Thyroid gland (tissue), 4 donors: ENCODE results near the gene LAD1. TPM values are rescaled to one million over a fixed set of nuclear protein-coding genes. Genes with fewer than 3 reads are reported as not detected.

Source experiments
- DNase-seq, 2 donors: peaks; one replicate each; pipeline ENCODE4 v3.0.0-alpha.2; 2019
- H3K27ac ChIP-seq, 3 donors: fragments of 200-600 bp; sonication (generic); 1 replicate in 2 of 3; 2 replicates in 1 of 3; pipeline ENCODE4 v1.5.1; 2016 to 2019; ENCODE audit warnings: mild to moderate bottlenecking in 1 of 3, moderate library complexity in 1 of 3
- H3K27me3 ChIP-seq: fragments of 200-600 bp; sonication (generic); one replicate; pipeline ENCODE4 v1.5.1; 2019
- H3K36me3 ChIP-seq, 2 donors: fragments of 200-600 bp; sonication (generic); one replicate each; pipeline ENCODE4 v1.5.1; 2016 to 2019
- H3K4me1 ChIP-seq, 2 donors: fragments of 200-600 bp; sonication (generic); one replicate each; pipeline ENCODE4 v1.5.1; 2017 to 2019
- H3K4me3 ChIP-seq, 3 donors: fragments of 200-600 bp; sonication (generic); replicated peaks in 1 of 3; 1 replicate in 2 of 3; 2 replicates in 1 of 3; pipeline ENCODE4 v1.5.1; 2016; ENCODE audit warnings: mild to moderate bottlenecking in 1 of 3
- H3K9me3 ChIP-seq: fragments of 200-600 bp; sonication (generic); one replicate; pipeline ENCODE4 v1.5.1; 2017
- CTCF ChIP-seq, 6 experiments: fragments of 200-600 bp in 3 of 6; fragments of 450-650 bp in 3 of 6; sonication (generic) in 3 of 6; IDR thresholded peaks; one replicate each; pipeline ENCODE4 v1.5.1; 2016 to 2019; ENCODE audit warnings: antibody characterized with exemption in 6 of 6, mild to moderate bottlenecking in 2 of 6, inconsistent platforms in 1 of 6, moderate library complexity in 1 of 6
- POLR2A ChIP-seq, 2 donors: fragments of 450-650 bp; IDR thresholded peaks; one replicate each; pipeline ENCODE4 v1.6.1; 2017; ENCODE audit warnings: antibody characterized with exemption in 2 of 2, mild to moderate bottlenecking in 2 of 2, moderate library complexity in 1 of 2
- WGBS, 2 donors: methylation state at CpG; one replicate each; pipeline ENCODE4 v1.1.5; 2017; 5-methylcytosine and 5-hydroxymethylcytosine counted together
- intact Hi-C: fragments of 100-400 bp; cut with DNase I; formaldehyde crosslinking; loops from one replicate; pipeline ENCODE4 v1.15.1; 2023
- total RNA-seq, 4 donors: library from RNA; depleted of rRNA; stranded (reverse); fragments of >200 nt; gene quantifications; one replicate each; pipeline ENCODE4 v1.2.3, GENCODE V29; 2016

The LAD1 gene
- total RNA-seq, 4 donors from 2014 or later, result 2.9 to 7.4 (median 5.1) TPM

- H3K9me3 ChIP-seq, result no peaks in the 10 kb centered on the region
- no peaks in the 10 kb centered on the region for H3K36me3 ChIP-seq
- H3K27ac ChIP-seq, result no peak overlapping the region
- no peaks in the 10 kb centered on the region for H3K4me1 ChIP-seq
- no peak overlapping the region for H3K4me3 ChIP-seq
- intact Hi-C loops, result no loop called here
- H3K27me3 ChIP-seq, result no peaks in the 10 kb centered on the region
- 78 to 82% methylated on average over 8 of the region's 8 CpGs for WGBS, 2 donors
- TF ChIP-seq POLR2A (IDR thresholded peaks at IDR 0.05) (no peak), CTCF (IDR thresholded peaks at IDR 0.05) (no peak)
- no peak for DNase-seq
Measured at GRCh38 chr1:201409440-201409839, 10.3 kb upstream of the LAD1 start.

GRCh38 chr1:201408834-201409200 is 9.7 kb upstream of the LAD1 start:
- H3K27ac ChIP-seq, result no peak overlapping the region
- intact Hi-C loops, result no loop called here
- no peak for DNase-seq
- 59 to 60% methylated on average over 3 of the region's 3 CpGs for WGBS, 2 donors
- H3K9me3 ChIP-seq, result no peaks in the 10 kb centered on the region
- TF ChIP-seq CTCF (IDR thresholded peaks at IDR 0.05), result no peak
- TF ChIP-seq POLR2A (IDR thresholded peaks at IDR 0.05), result no peak
- no peaks in the 10 kb centered on the region for H3K36me3 ChIP-seq
- H3K27me3 ChIP-seq, result no peaks in the 10 kb centered on the region
- H3K4me3 ChIP-seq, result no peak overlapping the region
- H3K4me1 ChIP-seq, result no peaks in the 10 kb centered on the region

GRCh38 chr1:201408176-201408833 is 9.2 kb upstream of the LAD1 start:
- Histone ChIP-seq H3K4me1 (no peaks in the 10 kb centered on the region), H3K4me3 (no peak overlapping the region), H3K36me3 (no peaks in the 10 kb centered on the region), H3K9me3 (no peaks in the 10 kb centered on the region), H3K27ac (no peak overlapping the region), H3K27me3 (no peaks in the 10 kb centered on the region)
- TF ChIP-seq POLR2A (IDR thresholded peaks at IDR 0.05), result no peak
- TF ChIP-seq CTCF (IDR thresholded peaks at IDR 0.05), result peak; percentile 86 to 94 (median 92)
- 28 to 37% methylated on average over 10 to 11 of the region's 11 CpGs for WGBS, 2 donors
- intact Hi-C loops, result no loop called here
- peak; percentile 85 to 86 for DNase-seq

GRCh38 chr1:201406831-201407406 is 7.8 kb upstream of the LAD1 start:
- Histone ChIP-seq H3K27ac (no peak overlapping the region), H3K4me3 (no peak overlapping the region), H3K4me1 (no peaks in the 10 kb centered on the region), H3K27me3 (no peaks in the 10 kb centered on the region), H3K9me3 (no peaks in the 10 kb centered on the region), H3K36me3 (no peaks in the 10 kb centered on the region)
- intact Hi-C loops, result loop anchor here (2.0 kb wide), 1 partner anchor 20 kb away; no protein-coding TSS in a partner anchor
- no peak for TF ChIP-seq CTCF (IDR thresholded peaks at IDR 0.05)
- TF ChIP-seq POLR2A (IDR thresholded peaks at IDR 0.05), result no peak
- 73 to 88% methylated on average over 8 of the region's 8 CpGs for WGBS, 2 donors
- DNase-seq, result no peak

GRCh38 chr1:201405484-201405831 is 6.3 kb upstream of the LAD1 start:
- Histone ChIP-seq H3K9me3 (no peaks in the 10 kb centered on the region), H3K36me3 (no peaks in the 10 kb centered on the region), H3K27ac (no peak overlapping the region), H3K27me3 (no peaks in the 10 kb centered on the region), H3K4me3 (no peak overlapping the region), H3K4me1 (no peaks in the 10 kb centered on the region)
- TF ChIP-seq POLR2A (IDR thresholded peaks at IDR 0.05) (no peak), CTCF (IDR thresholded peaks at IDR 0.05) (no peak)
- intact Hi-C loops, result no loop called here
- WGBS, 2 donors, result 55 to 72% methylated on average over 3 to 7 of the region's 10 CpGs
- no peak for DNase-seq
